CD4-positive, alpha-beta T cell treated with Interleukin-4 for 1 hour (primary cell): ENCODE results near the gene ZKSCAN4.

Experiments used
- DNase-seq, 2 donors: peaks; one replicate each; pipeline ENCODE4 v3.0.0-alpha.2; 2020 to 2022

Gene ZKSCAN4

DNA sequence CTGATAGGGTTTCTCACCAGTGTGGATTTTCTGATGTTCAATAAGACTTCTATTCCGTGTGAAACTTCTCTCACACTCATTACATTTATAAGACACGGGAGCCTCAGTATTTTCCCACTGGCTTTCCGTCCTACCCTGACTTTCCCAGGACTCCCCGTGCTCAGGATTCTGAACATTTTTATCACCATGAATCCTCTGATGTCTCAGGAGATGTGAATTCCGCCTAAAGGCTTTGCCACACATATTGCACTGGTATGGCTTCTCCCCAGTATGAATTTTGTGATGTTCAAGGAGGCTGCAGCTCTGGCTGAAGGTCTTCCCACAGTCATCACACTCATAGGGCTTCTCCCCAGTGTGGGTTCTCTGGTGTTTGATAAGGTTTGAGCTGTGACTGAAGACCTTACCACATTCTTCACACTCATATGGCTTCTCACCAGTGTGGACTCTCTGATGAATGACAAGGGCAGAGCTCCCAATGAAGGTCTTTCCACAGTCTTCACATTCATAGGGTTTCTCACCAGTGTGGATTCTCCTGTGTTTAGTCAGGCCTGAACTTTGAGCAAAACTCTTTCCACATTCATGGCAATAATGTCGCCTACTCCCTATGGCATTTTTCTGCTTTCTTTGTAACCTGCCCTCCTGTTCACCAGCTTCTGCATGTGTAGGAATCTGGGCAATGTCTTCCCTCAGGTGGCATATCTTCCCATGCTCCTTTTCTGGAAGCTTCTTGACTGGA lies 6.7 kb downstream of the ZKSCAN4 start:
- no peak for DNase-seq

DNA sequence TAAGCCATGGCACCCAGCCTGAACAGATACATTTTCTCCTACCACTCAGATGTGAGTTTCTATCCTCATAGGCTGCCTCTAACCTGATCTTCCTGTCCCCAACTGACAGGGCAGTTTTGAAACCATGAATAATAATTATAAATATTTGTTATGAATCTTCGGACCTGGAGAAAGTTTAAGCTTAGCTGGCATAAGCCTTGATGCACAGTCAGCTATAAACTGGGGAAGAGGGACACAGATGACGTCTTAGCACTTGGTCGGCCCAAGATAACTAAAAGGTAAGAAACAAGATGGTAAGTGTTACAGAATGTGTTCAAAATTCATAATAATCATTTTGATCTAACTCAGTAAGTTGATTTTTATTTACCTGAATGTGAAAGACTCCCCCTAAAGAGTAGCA lies 8.1 kb downstream of the ZKSCAN4 start:
- no peak for DNase-seq

DNA sequence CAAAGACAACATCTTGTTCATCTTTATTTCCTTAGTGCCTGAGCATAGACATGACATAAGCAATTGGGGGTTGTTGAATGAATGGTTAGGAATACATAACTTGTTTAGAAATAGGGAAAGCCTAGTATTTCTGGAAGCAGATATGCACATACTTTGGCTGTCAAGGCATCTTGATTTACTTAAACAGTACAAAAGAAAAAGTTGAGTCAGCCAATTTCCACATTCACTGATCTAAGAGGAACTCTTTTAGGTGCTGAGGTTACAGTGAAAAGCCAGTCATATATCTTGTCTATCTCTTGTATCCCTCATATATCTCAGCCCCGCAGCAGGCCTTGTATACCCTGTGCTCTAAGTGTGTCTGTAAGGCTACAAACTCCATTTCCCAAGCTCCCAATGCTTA lies 11.6 kb downstream of the ZKSCAN4 start:
- DNase-seq: no peak

DNA sequence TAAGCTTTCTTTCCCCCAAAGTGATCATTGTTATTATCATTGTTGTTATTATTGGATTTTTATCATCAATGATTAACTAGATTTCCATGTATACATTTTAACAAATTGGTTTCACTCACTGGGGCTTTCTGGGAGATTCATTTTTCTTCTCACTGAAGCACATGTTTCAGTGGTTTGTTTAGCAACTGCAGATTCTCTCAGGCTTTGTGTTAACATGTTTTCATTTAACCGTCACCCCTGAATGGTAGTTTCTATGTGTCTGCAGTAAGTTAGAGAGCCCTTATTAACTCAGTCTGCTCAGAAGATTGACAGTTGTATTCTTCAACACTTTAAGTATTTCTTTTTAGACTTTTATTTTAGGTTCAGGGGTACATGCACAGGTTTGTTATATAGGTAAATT lies 12.4 kb downstream of the ZKSCAN4 start:
- no peak for DNase-seq

DNA sequence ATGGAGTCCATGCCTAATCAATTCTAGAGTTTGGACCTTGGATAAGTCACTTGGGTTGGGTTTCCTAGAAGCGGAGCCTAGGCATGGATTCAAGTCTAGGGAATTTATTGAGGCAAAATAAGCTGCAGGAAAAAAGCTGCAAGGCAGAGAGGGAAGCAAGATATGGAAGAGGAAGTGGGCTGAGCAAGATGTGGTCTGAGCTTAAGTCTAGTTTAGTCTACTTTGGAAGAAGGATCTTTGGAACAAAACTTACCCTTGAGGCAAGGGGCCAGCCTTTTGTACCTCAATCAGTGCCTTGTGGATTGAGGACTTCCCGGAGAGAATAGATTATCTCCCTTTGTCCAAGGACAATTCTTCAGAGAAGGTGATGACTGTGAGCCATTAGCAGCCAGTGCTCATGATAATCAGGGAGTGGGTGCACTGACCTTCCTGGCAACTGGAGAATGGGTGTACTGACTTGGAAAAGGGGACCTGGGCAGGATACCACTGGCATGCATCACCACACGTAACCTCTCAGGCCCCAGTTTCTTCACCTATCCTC lies 16.1 kb downstream of the ZKSCAN4 start:
- no peak for DNase-seq

DNA sequence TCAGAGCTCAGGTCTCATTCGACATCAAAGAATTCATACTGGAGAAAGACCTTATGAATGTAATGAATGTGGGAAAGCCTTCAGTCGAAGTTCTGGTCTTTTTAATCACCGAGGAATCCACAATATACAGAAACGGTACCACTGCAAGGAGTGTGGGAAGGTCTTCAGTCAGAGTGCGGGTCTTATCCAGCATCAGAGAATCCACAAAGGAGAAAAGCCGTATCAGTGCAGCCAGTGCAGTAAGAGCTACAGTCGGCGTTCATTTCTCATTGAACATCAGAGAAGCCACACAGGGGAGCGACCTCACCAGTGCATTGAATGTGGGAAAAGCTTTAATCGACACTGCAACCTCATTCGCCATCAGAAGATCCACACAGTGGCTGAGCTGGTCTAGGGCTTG lies 19.3 kb downstream of the ZKSCAN4 start:
- DNase-seq: no peak

DNA sequence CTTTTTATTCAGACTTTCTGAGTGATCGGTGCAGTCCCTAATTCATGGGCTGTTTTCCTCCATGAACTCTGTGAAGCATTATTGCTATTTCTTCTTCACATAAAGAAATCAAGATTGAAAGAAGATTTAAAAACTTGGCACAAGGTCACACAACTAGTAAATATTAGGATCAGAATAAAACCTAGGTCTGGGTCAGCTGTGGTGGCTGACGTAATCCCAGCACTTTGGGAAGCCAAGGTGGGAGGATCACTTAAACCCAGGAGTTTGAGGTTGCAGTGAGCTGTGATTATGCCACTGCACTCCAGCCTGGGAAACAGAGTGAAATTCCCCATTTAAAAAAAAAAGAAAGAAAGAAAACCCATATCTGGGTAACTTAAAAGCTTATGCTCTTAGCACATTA lies 25.6 kb downstream of the ZKSCAN4 start:
- no peak for DNase-seq

DNA sequence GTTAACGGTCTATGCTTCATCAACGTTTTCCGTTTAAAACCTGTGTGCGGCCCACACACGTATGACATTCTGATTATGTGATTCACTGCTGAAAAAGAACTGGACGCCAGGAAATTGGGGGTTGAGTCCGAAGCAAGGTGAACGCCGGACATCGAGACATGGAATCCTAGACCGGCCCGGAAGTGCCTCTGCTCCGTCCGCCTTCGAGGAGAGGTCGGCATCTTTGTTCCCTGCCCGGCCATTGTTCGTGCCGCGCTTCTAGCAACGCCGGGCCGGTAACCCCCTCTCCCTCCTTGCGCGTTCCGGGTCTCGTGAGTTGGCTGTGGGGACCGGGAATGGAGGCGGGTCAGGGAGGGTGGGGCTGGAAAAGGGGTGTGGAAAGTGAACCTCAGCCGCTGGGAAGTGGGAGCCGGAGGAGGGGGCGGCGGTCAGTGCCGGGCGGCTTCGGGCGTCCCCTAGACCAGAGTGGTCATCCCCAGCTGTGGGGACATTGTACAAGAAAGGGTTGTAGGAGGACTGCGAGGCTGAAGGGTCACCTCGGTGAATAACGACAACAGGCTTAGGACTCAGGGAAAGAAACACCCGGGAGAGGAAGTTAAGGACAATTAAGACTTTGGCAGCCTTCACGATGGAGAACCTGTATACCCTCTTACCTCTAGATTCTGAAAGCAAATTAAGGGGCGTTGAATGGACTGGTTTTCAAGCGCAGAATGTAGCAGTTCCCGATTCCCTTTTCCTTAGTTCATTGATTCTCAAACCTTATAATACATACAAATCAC lies 26.8 kb downstream of the ZKSCAN4 start, which contains the start of gene ZSCAN9:
Gene ZSCAN9, plus strand, starts transcription at position 220 of the 779 bp plus-strand sequence. CDS start 1,810 bp downstream, outside the sequence.
- peak; percentile 61 to 73 for DNase-seq

DNA sequence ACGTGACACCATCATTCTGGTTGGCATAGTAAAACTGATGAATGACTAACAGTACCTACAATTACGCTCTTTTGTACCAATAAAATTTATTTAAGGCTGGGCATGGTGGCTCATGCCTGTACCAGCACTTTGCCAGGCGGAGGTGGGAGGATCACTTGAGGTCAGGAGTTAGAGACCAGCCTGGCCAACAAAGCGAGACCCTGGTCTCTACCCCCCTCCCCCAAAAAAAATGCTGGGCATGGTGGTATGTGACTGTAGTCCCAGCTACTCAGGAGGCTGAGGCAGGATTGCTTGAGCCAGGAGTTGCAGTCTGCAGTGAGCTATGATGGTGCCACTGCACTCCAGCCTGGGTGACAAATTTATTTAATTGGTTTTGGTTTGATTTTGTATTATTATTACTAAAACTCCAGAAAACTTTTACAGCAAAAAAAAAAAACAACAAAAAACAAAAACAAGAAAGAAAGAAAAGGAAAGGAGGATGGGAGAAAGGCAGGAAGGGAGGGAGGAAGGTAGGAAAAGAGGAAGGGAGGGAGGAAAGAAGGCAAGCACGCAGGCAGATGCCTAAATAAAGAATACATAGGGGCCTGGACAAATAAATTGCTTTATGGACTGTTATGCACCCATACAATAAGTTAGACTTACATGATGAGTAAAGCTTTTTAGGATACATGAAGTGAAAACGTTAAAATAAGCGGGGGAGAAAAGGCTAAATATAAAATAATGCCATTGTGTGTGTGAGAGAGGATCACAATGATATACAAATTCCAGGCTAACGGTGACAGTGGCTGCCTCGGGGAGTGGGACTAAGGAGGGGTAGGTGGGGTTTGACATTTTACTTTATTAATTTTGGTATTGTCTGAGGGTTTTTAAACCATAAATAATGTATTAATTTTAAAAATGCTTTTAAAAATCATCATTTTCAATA lies 27.7 kb downstream of the ZKSCAN4 start:
- no peak for DNase-seq

DNA sequence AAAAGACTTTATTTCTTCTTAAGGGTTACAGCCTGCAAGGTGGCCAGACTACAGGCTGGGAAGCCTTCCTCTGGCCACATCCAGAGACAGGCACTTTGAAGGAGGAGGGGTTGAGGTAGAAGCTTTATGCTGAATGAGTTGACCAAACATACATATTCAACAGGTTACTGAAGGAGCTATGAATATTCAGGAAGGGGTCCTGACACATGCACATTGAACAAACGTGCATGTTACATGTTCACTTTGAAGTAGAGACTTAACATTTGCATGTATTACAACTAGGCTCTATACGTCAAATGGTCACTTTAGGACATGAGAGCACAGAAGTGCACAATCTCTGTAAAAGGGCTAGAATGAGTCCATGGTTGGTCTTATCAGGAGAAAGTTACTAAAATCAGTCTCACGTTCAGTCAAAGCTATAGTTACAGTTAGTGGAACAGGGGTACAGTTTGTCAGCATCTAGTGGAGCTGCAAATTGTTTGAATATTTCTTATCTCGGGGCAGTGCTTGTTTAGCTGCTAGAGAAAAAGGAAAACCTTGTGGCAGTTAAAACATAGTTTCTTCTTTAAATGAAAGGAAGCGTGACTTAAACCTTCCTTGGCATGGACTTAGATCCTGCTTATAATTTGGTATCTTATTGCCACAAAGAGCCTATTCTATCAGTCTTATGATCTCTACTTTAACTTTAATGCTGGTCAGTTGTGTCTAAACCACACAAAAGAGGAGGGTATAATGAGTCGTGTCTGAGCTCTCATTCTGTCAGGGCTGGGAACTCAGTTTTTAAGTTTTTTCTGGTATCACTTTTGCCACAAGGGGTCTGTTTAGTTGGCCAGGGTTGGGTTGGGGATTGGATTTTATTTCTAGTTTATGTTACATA lies 31.6 kb downstream of the ZKSCAN4 start:
- DNase-seq: no peak

DNA sequence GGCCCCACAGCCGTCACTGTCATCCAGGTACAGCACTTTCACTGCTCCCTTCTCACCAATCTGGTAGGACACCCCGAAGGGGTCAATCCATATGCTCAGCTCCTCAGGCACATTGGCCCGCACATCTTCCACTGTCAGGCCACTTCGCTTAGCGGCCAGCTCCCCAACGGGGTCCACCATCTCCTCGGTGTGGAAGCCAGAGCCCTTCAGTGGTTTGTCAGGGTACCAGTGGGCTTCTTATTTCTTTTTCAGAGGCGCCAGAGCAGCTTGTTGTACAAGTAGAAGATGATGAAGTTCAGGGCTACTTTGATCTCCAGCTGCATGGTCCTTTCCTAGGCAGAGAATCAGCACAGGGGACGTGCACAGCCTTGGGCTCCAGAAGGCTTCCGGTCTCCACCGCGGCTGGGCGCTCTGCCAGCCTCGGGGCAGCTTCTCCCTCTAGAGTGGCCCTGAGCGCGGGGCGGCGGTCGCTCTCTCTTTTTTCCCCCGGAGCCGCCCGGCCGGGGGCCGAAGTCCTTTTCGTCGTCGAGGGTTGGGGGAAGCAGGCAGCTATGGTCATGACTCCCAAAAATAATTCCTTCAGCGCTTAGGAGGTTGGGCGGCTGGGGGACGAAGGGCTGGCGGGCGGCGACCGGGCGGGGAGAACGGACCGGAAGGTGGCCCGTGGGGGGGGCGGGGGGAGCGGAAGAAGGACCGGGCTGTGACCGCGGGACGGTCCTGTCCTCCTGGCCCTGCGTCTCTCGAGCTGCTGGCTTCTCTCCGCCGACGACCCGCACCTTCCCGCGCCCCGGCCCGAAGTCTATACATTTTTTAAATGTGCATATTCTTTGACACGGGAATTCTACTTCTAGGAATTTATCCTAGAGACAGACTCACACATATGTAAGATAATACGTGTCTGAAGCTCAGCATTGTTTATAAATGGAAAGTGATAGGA lies 33.5 kb downstream of the ZKSCAN4 start:
- peak; percentile 22 to 27 for DNase-seq

DNA sequence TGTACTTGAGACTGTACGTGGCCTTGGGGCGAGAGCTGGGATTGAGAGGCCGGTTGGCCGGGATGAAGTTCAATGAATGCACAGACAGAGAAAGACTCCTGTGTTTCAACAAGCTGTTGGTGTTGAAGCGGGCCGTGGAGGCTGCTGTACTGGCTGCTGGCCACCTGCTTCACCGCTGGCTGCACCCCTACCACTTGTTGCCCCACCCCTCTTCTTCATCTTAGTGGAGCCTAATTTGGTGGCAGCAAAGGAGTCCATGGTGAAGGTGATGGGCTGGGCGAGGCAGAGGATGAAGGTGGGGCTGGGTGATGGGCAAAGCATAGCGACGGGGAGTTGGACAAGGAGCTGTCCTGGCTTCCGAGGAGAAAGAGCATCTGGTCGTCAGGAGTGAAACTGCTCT lies 34.2 kb downstream of the ZKSCAN4 start:
- no peak for DNase-seq

DNA sequence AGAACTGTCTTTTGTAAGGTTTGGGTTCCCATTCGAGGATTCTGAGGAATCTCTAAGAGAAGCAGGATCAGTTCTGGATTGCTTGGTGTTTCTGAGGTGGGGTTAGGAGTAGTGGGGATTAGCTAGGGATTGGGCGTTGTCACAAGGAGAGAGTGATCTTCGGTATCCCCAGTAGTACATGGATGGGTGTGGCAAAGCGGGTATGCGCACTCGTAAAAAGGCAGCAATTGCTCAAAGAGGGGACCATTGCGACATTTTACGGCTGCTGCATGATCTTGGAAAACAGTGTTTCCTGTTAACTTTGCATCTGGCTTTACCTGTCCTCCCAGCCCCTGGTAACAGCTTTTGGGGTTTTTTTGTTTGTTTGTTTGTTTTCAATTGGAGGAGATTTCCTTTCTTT lies 36.6 kb downstream of the ZKSCAN4 start:
- DNase-seq: no peak

DNA sequence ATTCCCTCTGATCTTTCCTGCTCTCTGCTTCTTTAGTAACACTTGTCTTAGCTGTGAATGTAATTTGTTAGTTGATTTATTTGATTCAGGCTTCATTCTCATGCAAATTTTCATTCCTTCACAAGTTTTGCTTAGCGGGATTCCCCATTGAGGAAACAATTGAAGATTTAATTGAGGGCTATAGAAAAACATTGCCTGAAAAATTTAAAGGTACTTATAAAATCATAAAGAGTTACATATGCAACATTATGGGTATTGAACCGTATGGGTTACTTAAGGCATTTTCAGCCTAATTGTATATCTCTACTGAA lies 38.9 kb downstream of the ZKSCAN4 start:
- DNase-seq: no peak

DNA sequence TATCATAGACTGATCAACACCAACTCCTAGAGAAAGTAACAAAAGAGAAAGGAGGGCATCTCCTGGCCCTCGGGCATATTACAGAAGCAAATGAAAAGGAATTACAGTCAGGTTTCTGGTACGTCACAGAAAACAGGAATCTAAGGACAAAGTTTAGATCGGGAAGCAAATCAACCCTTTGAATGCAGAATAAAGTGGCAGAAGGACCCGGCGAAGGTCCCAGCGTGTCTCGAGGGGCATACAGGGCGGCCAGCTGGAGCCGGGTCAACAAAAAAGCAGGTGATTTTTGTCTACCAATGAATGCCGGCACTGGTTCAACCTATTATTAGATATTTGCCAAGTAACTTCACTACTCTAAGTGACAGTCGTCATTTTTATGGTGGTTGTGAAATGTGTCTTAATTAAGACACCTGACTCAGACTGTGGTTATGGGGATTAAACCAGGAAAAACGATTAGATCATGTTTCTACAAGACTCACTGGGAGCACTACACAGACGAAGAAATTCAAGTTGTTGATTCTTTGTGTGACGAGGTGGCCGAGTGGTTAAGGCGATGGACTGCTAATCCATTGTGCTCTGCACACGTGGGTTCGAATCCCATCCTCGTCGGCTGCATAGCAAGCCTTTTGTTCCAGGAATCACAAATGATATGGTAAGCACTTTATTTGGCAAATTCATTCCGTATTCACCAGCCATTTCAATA lies 39.4 kb downstream of the ZKSCAN4 start:
- DNase-seq: no peak

DNA sequence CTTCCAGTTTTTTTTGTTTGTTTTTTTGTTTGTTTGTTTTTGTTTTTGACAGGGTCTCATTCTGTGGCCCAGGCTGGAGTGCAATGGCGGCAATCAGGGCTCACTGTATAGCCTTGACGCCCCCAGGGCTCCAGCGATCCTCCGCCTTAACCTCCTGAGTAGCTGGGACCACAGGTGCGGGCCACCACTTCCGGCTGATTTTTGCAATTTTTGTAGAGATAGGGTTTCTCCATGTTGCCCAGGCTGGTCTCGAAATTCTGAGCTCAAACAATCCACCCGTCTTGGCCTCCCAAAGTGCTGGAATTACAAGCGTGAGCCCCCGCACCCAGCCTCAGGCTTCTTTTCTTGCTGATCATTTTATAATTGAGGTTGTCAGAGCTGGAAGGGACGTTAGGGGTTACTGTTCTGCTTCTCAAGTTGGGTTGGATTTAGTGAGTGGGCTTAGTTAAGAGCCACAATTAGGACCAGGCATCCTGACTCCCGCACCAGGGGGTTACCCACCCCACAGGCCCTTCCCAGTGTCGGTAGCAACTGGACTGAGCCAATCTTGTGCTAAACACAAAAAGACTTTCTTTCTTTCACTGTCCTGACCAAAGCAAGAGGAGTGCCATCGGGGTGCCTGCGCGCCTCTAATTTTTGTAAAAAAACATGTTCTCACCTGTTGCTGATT lies 40.1 kb downstream of the ZKSCAN4 start:
- no peak for DNase-seq

DNA sequence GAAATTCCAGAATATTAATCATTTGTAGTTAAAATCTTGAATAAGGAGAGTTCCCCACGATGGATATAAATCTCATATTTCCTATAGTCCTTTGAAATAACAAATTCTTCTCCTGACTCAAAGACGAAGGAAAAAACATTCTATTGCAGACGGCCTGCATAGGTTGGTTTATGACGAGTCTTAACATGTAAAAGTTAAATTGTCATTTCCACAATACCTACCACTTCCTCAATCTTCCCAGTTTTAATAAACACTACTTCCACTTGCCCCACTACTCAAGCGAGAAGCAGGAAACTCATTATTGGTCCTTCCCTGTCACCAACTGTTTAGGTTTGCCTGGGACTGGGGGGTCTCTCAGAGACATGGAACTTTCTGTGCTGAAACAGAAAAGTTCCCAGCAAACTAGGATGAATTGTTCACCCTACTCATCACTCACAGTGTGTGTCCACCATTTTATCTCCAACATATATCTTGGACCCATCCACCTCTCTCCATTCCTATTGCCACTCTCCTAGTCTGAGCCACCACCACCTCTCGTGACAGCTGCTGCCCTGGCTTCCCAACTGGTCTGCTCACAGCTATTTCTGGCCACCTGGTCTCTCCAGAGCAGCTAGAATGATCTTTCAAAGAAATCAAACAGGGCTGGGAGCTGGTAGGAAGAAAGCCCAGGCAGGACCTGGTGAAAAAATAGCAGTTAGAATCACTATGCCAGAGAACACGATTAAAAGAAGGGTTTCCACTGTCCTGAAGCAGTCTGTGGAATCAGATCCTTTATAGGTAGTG lies 42.1 kb downstream of the ZKSCAN4 start:
- DNase-seq: no peak

DNA sequence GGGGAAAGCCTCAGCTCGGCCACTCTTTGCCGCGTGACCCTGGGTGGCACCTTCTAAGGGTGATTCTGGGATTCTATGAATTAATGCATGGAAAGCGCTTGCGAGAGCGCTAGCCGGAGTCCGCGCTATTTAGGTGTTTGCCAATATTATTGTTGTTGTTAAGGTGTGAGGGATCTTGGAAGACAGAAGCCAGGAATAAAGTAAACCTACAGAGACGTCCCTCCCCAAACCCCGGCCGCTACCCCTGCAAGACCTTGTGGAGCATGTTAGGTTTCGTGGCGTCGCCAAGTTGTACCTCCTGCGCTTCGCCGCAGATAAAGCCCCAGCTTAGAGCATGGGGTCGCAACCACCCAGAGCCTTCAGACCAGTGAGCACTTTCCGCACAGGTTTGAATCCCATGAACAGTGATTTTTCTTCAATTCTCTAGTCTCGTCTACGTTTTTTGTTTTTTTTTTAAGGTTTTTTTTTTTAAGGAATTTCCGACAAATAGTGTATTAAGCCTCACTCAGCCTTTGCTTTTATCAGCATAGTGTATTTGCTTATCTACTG lies 43.9 kb downstream of the ZKSCAN4 start:
- no peak for DNase-seq
